Liver (tissue), 9 donors: Measurements from ENCODE around the gene UBR4. TPM values are rescaled to one million over a fixed set of nuclear protein-coding genes. Genes with fewer than 3 reads are reported as not detected.
A peak's percentile ranks its signal among the peaks of the same experiment; 100 is the strongest.

Source experiments
- DNase-seq: peaks from one replicate; pipeline ENCODE4 v3.0.0-alpha.2; 2017; ENCODE audit warnings: low spot score
- H3K27ac ChIP-seq, 2 donors: one replicate each; pipeline ENCODE4 v1.7.0; 2013; ENCODE audit warnings: inconsistent platforms in 2 of 2, low read length in 2 of 2, control low read depth in 1 of 2, low read depth in 1 of 2, mild to moderate bottlenecking in 1 of 2
- H3K27me3 ChIP-seq, 4 donors: one replicate each; pipeline versions ENCODE4 v1.6.1 to v1.7.0; 2013; ENCODE audit warnings: low read length in 3 of 4, inconsistent platforms in 1 of 4, mild to moderate bottlenecking in 1 of 4, moderate library complexity in 1 of 4; ENCODE audit not compliant: control insufficient read depth in 4 of 4, insufficient read depth in 4 of 4
- H3K36me3 ChIP-seq, 4 donors: one replicate each; pipeline versions ENCODE4 v1.6.1 to v1.7.0; 2013; ENCODE audit warnings: low read length in 3 of 4, mild to moderate bottlenecking in 3 of 4, low read depth in 1 of 4, moderate library complexity in 1 of 4; ENCODE audit not compliant: control insufficient read depth in 4 of 4, insufficient read depth in 3 of 4
- H3K4me1 ChIP-seq, 4 donors: one replicate each; pipeline versions ENCODE4 v1.6.1 to v1.7.0; 2013; ENCODE audit warnings: low read length in 3 of 4, mild to moderate bottlenecking in 3 of 4, moderate library complexity in 1 of 4; ENCODE audit not compliant: control insufficient read depth in 4 of 4, insufficient read depth in 4 of 4
- H3K4me3 ChIP-seq, 3 donors: one replicate each; pipeline versions ENCODE4 v1.6.1 to v1.7.0; 2013; ENCODE audit warnings: low read length in 3 of 3, control low read depth in 1 of 3, low read depth in 1 of 3, mild to moderate bottlenecking in 1 of 3
- H3K9ac ChIP-seq, 2 donors: one replicate each; pipeline ENCODE4 v1.7.0; 2013; ENCODE audit warnings: low read length in 2 of 2, mild to moderate bottlenecking in 2 of 2, moderate library complexity in 2 of 2, control low read depth in 1 of 2, low read depth in 1 of 2
- H3K9me3 ChIP-seq, 4 donors: one replicate each; pipeline versions ENCODE4 v1.6.1 to v1.7.0; 2013; ENCODE audit warnings: low read length in 3 of 4; ENCODE audit not compliant: control insufficient read depth in 4 of 4
- ATF3 ChIP-seq: IDR thresholded peaks from 2 replicates; pipeline ENCODE4 v1.6.1; 2016; ENCODE audit warnings: antibody characterized with exemption
- CTCF ChIP-seq: fragments of 150-350 bp; IDR thresholded peaks from 2 replicates; pipeline ENCODE4 v1.5.1; 2017; ENCODE audit warnings: improper control_type of control experiment, low read depth, low read length; ENCODE audit not compliant: missing input control
- EGR1 ChIP-seq, 2 donors: IDR thresholded peaks; 2 replicates each; pipeline ENCODE4 v1.6.1; 2016 to 2018; ENCODE audit warnings: antibody characterized with exemption in 2 of 2, low read depth in 2 of 2
- FOXA1 ChIP-seq: IDR thresholded peaks from 2 replicates; pipeline ENCODE4 v1.6.1; 2016; ENCODE audit warnings: antibody characterized with exemption
- FOXA2 ChIP-seq: IDR thresholded peaks from 2 replicates; pipeline ENCODE4 v1.6.1; 2016; ENCODE audit warnings: antibody characterized with exemption
- GABPA ChIP-seq, 2 donors: IDR thresholded peaks in 1 of 2; conservative IDR thresholded peaks in 1 of 2; 2 replicates each; pipeline ENCODE4 v1.6.1; 2016; ENCODE audit warnings: antibody characterized with exemption in 2 of 2, mild to moderate bottlenecking in 1 of 2, moderate library complexity in 1 of 2
- HNF4A ChIP-seq, 2 donors: conservative IDR thresholded peaks; 2 replicates each; pipeline ENCODE4 v1.6.1; 2016; ENCODE audit warnings: antibody characterized with exemption in 2 of 2, mild to moderate bottlenecking in 2 of 2
- HNF4G ChIP-seq: IDR thresholded peaks from 2 replicates; pipeline ENCODE4 v1.6.1; 2016; ENCODE audit warnings: antibody characterized with exemption
- JUND ChIP-seq, 2 donors: IDR thresholded peaks; 2 replicates each; pipeline ENCODE4 v1.6.1; 2016; ENCODE audit warnings: antibody characterized with exemption in 2 of 2
- MAX ChIP-seq: IDR thresholded peaks from 2 replicates; pipeline ENCODE4 v1.6.1; 2016; ENCODE audit warnings: antibody characterized with exemption
- NR2F2 ChIP-seq: IDR thresholded peaks from 2 replicates; pipeline ENCODE4 v1.6.1; 2016; ENCODE audit warnings: antibody characterized with exemption
- RAD21 ChIP-seq, 2 donors: IDR thresholded peaks; 2 replicates each; pipeline ENCODE4 v1.6.1; 2016; ENCODE audit warnings: antibody characterized with exemption in 2 of 2, mild to moderate bottlenecking in 2 of 2
- REST ChIP-seq: IDR thresholded peaks from 2 replicates; pipeline ENCODE4 v1.6.1; 2016; ENCODE audit warnings: antibody characterized with exemption, mild to moderate bottlenecking
- RXRA ChIP-seq, 2 donors: IDR thresholded peaks; 2 replicates each; pipeline ENCODE4 v1.6.1; 2017 to 2018; ENCODE audit warnings: antibody characterized with exemption in 2 of 2, mild to moderate bottlenecking in 1 of 2
- SP1 ChIP-seq: IDR thresholded peaks from 2 replicates; pipeline ENCODE4 v1.6.1; 2018; ENCODE audit warnings: antibody characterized with exemption, mild to moderate bottlenecking
- TAF1 ChIP-seq: conservative IDR thresholded peaks from 2 replicates; pipeline ENCODE4 v1.6.1; 2016; ENCODE audit warnings: antibody characterized with exemption, mild to moderate bottlenecking
- YY1 ChIP-seq: IDR thresholded peaks from 2 replicates; pipeline ENCODE4 v1.6.1; 2016; ENCODE audit warnings: antibody characterized with exemption, mild to moderate bottlenecking
- ZBTB33 ChIP-seq: IDR thresholded peaks from 2 replicates; pipeline ENCODE4 v1.6.1; 2016; ENCODE audit warnings: antibody characterized with exemption
- WGBS: extraction: QIAGEN DNeasy Blood & Tissue Kit; methylation state at CpG from one replicate; pipeline ENCODE4 v1.1.7; 2013; 5-methylcytosine and 5-hydroxymethylcytosine counted together
- polyA plus RNA-seq, 2 donors: library from polyadenylated mRNA; stranded (reverse) in 1 of 2; unstranded in 1 of 2; fragments of 200-250 nt in 1 of 2; fragments of >200 nt in 1 of 2; fragmentation: Nextera tagmentation in 1 of 2; extraction: Ambion mirVana in 1 of 2; gene quantifications; one replicate each; pipeline versions ENCODE4 v1.2.1 to v1.2.3, GENCODE V29; 2013 to 2015
- total RNA-seq, 2 donors: library from RNA; depleted of rRNA; stranded (reverse); fragments of >200 nt; gene quantifications; one replicate each; pipeline ENCODE4 v1.2.3, GENCODE V29; 2014
- donor health status: healthy.
- donor health status: healthy.
- donor health status: healthy.
- donor health status: healthy.
- donor health status: healthy.

The UBR4 gene
- total and polyA plus RNA-seq, 4 donors = 45.4 to 156 (median 86.9) TPM

GRCh38 chr1:19043579-19044443, 166.3 kb downstream of the UBR4 start:
- Histone ChIP-seq H3K27me3 (no peaks in the 10 kb centered on the region), H3K9ac (no peak overlapping the region), H3K4me1 (peaks cover 15 to 32% (median 20%) of the 10 kb centered on the region in 4 donors), H3K27ac (no peak overlapping the region), H3K4me3 (no peak overlapping the region), H3K9me3 (no peaks in the 10 kb centered on the region), H3K36me3 (no peaks in the 10 kb centered on the region)
- no peak for DNase-seq
- 72% methylated on average over 16 of the region's 16 CpGs for WGBS
- peak in 1 of 2 donors; percentile 7 for TF ChIP-seq RAD21 (IDR thresholded peaks at IDR 0.05)
- no peak for TF ChIP-seq SP1
- no peak for TF ChIP-seq ATF3
- TF ChIP-seq FOXA1 = no peak

GRCh38 chr1:19042675-19043578, 167.1 kb downstream of the UBR4 start:
- TF ChIP-seq FOXA1 (no peak), TAF1 (no peak), REST (no peak), RXRA (IDR thresholded peaks at IDR 0.05) (no peak), HNF4G (no peak), FOXA2 (no peak), EGR1 (IDR thresholded peaks at IDR 0.05; ENCODE audit: low read depth in 2 of 2) (no peak), RAD21 (IDR thresholded peaks at IDR 0.05) (no peak), ZBTB33 (no peak), ATF3 (no peak), MAX (no peak), NR2F2 (no peak), HNF4A (conservative IDR thresholded peaks at IDR 0.05) (no peak), JUND (IDR thresholded peaks at IDR 0.05) (no peak), CTCF (no peak), YY1 (no peak), GABPA (IDR thresholded peaks at IDR 0.05 in 1 of 2, conservative IDR thresholded peaks at IDR 0.05 in 1 of 2) (no peak)
- peaks cover 15 to 32% (median 20%) of the 10 kb centered on the region in 4 donors for H3K4me1 ChIP-seq
- DNase-seq = no peak
- H3K27ac ChIP-seq = no peak overlapping the region
- no peaks in the 10 kb centered on the region for H3K36me3 ChIP-seq
- H3K9ac ChIP-seq = no peak overlapping the region
- H3K27me3 ChIP-seq = no peaks in the 10 kb centered on the region
- no peak overlapping the region for H3K4me3 ChIP-seq
- 75% methylated on average over 18 of the region's 18 CpGs for WGBS
- no peaks in the 10 kb centered on the region for H3K9me3 ChIP-seq
